Thoracic aorta (tissue), 2 donors: ENCODE data around the gene WNT7A. TPM values are rescaled to one million over a fixed set of nuclear protein-coding genes. Genes with fewer than 3 reads are reported as not detected.

Experiments used
- ATAC-seq: fragments of 150-250 bp; one replicate; pipeline ENCODE4 v1.8.0; 2017; ENCODE audit warnings: low read depth; ENCODE audit not compliant: insufficient number of reproducible peaks, low FRiP score
- DNase-seq: peaks from one replicate; pipeline ENCODE4 v3.0.0-alpha.2; 2020; ENCODE audit warnings: low spot score
- H3K27ac ChIP-seq, 2 donors: fragments of 200-600 bp; sonication (generic); 1 replicate in 1 of 2; 2 replicates in 1 of 2; pipeline ENCODE4 v1.5.1; 2016; ENCODE audit warnings: mild to moderate bottlenecking in 2 of 2, moderate library complexity in 2 of 2
- H3K27me3 ChIP-seq: fragments of 200-600 bp; sonication (generic); replicated peaks from 2 replicates; pipeline ENCODE4 v1.6.0; 2016; ENCODE audit warnings: mild to moderate bottlenecking; ENCODE audit not compliant: insufficient read depth
- H3K36me3 ChIP-seq: fragments of 200-600 bp; sonication (generic); one replicate; pipeline ENCODE4 v1.5.1; 2016
- H3K4me1 ChIP-seq, 2 donors: fragments of 200-600 bp; sonication (generic); 1 replicate in 1 of 2; 2 replicates in 1 of 2; pipeline versions ENCODE4 v1.5.1 to v1.6.0; 2016; ENCODE audit warnings: low read depth in 2 of 2, mild to moderate bottlenecking in 1 of 2; ENCODE audit not compliant: control insufficient read depth in 1 of 2
- H3K4me3 ChIP-seq: fragments of 200-600 bp; sonication (generic); 2 replicates; pipeline ENCODE4 v1.5.1; 2016; ENCODE audit warnings: mild to moderate bottlenecking
- H3K9me3 ChIP-seq: fragments of 200-600 bp; sonication (generic); 2 replicates; pipeline ENCODE4 v1.5.1; 2016
- total RNA-seq, 2 donors: library from RNA; depleted of rRNA; stranded (reverse); fragments of >200 nt; gene quantifications; one replicate each; pipeline versions ENCODE4 v1.1.0 to v1.2.3, GENCODE V29; 2016
- TF ChIP-seq, protein P1 (sequence below): fragments of 200-600 bp; sonication (generic); IDR thresholded peaks from one replicate; pipeline ENCODE4 v1.5.1; 2019; ENCODE audit warnings: antibody characterized with exemption

Gene WNT7A
- total RNA-seq, 2 donors from 2014 or later: not detected

DNA sequence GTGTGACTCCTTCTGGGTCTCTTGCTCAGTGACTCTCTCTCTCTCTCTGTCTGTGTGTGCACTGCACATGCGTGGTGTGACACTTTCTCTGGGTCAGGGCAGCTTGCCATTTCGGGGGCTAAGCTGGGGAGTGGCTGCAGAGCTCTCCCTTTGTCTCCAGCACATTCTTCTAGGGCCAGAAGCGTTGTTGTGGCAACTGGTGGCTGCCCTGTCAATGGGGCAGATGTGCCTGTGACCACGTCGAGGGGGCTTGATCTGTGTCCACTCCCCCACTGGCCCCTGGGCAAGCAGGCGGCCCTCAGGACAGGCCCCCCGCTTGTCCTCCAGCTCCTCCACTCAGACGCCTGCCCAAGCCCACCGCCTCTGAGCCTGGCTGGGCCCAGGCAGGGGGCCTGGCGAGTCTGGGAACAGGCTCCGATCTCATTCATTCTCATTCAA, 67.8 kb downstream of the WNT7A start:
- H3K4me3 ChIP-seq: no peak overlapping the region
- peaks cover 29% of the 10 kb centered on the region for H3K9me3 ChIP-seq
- DNase-seq (no peak), ATAC-seq (no peak)
- H3K27me3 ChIP-seq: no peaks in the 10 kb centered on the region
- H3K36me3 ChIP-seq: no peaks in the 10 kb centered on the region
- TF ChIP-seq, protein P1, sequence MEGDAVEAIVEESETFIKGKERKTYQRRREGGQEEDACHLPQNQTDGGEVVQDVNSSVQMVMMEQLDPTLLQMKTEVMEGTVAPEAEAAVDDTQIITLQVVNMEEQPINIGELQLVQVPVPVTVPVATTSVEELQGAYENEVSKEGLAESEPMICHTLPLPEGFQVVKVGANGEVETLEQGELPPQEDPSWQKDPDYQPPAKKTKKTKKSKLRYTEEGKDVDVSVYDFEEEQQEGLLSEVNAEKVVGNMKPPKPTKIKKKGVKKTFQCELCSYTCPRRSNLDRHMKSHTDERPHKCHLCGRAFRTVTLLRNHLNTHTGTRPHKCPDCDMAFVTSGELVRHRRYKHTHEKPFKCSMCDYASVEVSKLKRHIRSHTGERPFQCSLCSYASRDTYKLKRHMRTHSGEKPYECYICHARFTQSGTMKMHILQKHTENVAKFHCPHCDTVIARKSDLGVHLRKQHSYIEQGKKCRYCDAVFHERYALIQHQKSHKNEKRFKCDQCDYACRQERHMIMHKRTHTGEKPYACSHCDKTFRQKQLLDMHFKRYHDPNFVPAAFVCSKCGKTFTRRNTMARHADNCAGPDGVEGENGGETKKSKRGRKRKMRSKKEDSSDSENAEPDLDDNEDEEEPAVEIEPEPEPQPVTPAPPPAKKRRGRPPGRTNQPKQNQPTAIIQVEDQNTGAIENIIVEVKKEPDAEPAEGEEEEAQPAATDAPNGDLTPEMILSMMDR: no peak
- H3K4me1 ChIP-seq: no peaks in the 10 kb centered on the region
- no peak overlapping the region for H3K27ac ChIP-seq

DNA sequence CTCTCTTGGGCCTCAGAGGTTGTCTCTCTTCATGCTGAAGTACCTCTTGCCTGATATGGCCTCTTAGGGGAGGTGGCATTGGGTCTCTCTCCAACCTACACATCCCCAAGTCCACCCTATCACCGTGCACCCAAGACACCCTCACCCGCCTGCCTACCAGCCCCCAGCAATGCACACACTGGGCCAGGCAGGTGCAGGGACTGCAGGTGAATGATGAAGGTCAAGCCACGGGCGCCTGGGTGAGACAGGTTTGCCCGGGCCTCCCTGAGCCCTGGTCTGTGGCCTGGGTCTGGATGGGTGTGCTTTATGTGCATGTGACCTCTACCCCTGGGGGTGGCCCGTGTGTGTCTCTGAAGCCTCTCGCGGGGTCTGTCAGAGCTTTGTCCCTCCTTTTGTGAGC, 68.3 kb downstream of the WNT7A start:
- ATAC-seq: no peak
- H3K27me3 ChIP-seq: no peaks in the 10 kb centered on the region
- no peaks in the 10 kb centered on the region for H3K36me3 ChIP-seq
- no peak for DNase-seq
- no peaks in the 10 kb centered on the region for H3K4me1 ChIP-seq
- no peak overlapping the region for H3K4me3 ChIP-seq
- no peak overlapping the region for H3K27ac ChIP-seq
- H3K9me3 ChIP-seq: peaks cover 29% of the 10 kb centered on the region
- TF ChIP-seq, protein P1: no peak

DNA sequence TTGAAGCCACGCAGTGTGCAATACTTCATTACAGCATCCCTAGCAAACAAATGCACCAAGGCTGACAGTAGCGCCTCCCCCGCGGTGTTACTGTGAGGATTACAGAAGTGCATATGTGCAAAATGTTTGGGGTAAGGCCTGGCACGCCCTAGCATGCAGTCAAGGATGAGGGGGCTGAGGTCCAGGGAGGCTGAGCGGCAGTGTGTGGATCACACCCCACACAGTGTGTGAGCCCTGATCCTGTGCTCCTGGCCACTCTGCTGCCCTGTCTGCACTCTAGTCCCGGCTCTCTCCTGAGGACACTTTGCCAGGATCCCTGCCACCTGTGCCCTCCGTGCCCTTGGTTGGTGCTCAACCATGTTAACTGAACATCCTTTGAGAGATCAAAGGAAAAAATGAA, 71.3 kb downstream of the WNT7A start:
- no peaks in the 10 kb centered on the region for H3K27me3 ChIP-seq
- H3K4me1 ChIP-seq: no peaks in the 10 kb centered on the region
- no peak overlapping the region for H3K4me3 ChIP-seq
- H3K27ac ChIP-seq: no peak overlapping the region
- TF ChIP-seq, protein P1: no peak
- no peaks in the 10 kb centered on the region for H3K36me3 ChIP-seq
- DNase-seq: no peak
- peaks cover 3% of the 10 kb centered on the region for H3K9me3 ChIP-seq
- ATAC-seq: no peak

DNA sequence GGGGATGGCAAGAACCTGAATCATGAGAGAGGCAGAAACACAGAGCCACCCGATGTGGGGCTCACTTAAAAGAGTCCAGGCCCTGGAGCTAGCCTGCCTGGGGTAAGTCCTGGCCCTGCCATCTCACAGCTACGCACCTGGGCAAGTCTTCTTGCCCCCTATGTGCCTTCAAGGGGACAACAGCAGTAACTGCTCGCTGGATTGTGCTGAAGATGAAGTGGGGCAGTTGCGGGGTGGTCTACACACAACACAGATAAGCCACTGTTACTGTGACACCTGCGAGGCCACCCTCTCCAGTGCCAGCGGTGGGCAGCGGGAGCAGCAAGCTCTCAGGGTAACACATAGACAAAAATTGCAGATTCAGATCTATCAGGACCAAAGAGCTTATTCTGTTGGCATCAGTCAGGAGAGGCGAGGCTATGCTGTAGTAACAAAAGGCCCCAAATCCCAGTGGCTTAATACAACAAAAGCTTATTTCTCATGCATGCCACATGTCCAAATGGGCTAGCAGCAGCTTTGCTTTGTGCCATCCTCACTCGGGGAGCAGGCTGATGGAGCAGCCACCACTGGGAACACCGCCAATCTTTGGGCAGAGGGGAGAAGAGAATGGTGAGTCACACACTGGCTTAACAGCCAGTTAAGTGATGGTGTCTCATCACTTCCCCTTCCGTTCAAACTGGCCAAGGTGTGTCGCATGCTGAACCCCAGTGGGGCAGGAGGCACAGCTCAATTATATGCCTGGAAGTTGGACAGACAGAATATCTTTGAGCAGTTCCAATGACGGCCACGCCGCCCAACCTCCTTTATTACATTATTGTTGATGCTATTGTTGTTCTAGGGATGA, 78.3 kb downstream of the WNT7A start:
- H3K4me3 ChIP-seq: no peak overlapping the region
- peaks cover 3% of the 10 kb centered on the region for H3K9me3 ChIP-seq
- H3K27ac ChIP-seq: no peak overlapping the region
- no peaks in the 10 kb centered on the region for H3K36me3 ChIP-seq
- DNase-seq (no peak), ATAC-seq (no peak)
- H3K4me1 ChIP-seq: no peaks in the 10 kb centered on the region
- no peaks in the 10 kb centered on the region for H3K27me3 ChIP-seq
- TF ChIP-seq, protein P1: no peak

DNA sequence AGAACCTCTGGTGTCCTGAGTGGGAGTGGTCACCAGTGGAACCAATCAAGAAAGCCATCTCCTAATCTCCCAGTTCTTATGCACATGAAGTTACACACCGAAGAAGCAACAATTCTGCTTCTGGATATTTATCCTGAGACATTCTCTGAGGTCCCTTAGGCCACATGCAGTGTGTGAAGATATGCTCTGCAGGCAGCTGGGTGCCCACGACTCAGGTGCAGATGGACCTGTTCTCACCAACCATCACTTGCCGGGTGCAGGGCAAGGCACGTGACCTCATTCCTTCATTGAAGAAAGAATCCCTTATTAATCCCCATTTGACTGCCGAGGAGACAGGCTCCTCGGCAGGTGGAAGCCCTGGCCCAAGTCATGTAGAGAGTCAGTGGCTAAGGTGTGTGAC, 79.8 kb downstream of the WNT7A start:
- H3K4me3 ChIP-seq: no peak overlapping the region
- no peaks in the 10 kb centered on the region for H3K9me3 ChIP-seq
- TF ChIP-seq, protein P1: no peak
- no peaks in the 10 kb centered on the region for H3K36me3 ChIP-seq
- no peak for ATAC-seq
- no peak overlapping the region for H3K27ac ChIP-seq
- H3K27me3 ChIP-seq: no peaks in the 10 kb centered on the region
- no peak for DNase-seq
- no peaks in the 10 kb centered on the region for H3K4me1 ChIP-seq
